Ishikawa (cell line): ENCODE measurements around the gene SH2D2A.

Source experiments
- EGR1 ChIP-seq: IDR thresholded peaks from 2 replicates; pipeline ENCODE4 v1.6.1; 2012
- TCF12 ChIP-seq: IDR thresholded peaks from 2 replicates; pipeline ENCODE4 v1.6.1; 2012; ENCODE audit warnings: low read depth
- YY1 ChIP-seq: IDR thresholded peaks from 2 replicates; pipeline ENCODE4 v1.6.1; 2012; ENCODE audit warnings: low read depth

- TF ChIP-seq TCF12 (no peak), EGR1 (no peak), YY1 (no peak)
These were observed 60.3 kb downstream of the SH2D2A start for GRCh38 chr1:156756355-156756754.
